GM18508 (cell line): ENCODE measurements around the gene DDX20.
"Not testable (repeated sequence)": the region's sequence is repeated elsewhere in the genome, so short reads cannot be mapped to it uniquely, and the experiment has no call there.

ENCODE experiments used
- ATAC-seq: cut with Tn5 transposase; IDR thresholded peaks from one replicate; pipeline ENCODE4 v1.9.1; 2021; ENCODE audit warnings: moderate number of reproducible peaks; ENCODE audit not compliant: insufficient read depth, unreplicated experiment

DDX20 gene

DNA sequence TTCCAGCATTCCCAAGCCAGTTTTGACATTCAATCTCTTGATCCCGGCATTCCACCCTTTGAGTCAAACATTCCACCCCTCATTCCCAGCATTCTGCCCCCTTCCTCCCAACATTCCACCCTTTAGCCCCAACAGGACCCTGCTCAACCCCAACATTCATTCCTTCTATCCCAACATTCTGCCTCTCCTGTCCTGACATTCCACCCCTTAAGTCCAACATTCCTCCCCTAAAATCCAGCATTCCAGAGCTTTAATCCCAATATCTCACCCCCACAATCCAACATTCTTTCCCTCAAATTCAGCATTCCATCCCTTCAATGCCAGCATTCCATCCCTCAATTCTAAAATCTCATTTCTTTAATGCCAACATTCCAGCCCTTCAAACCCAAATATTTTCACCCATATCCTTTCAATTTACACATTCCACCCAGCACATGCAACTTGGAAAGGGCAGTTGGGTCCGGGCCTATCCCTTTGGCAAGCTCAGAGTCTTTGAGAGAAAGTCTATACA is 22.9 kb downstream of the DDX20 start:
- ATAC-seq, result no peak

DNA sequence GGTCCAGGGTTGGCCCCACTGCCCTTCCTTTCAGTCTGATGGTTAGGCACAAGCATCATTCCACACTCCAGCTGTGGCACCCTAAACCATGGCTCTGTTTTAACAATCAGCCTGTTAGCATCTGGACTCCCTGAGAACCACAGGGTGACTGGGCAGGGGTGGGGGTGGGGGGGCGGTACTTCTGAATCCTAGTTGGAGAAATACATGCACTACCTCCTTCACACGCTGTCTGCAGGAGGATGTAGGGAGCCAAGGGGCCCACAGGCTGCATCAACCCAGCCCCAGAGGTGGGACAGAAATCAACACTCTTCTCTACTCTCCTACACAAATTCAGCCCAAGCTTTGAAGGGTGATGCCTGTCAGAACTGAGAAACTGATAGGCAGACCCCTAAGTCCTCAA is 23.8 kb downstream of the DDX20 start:
- ATAC-seq, result no peak

DNA sequence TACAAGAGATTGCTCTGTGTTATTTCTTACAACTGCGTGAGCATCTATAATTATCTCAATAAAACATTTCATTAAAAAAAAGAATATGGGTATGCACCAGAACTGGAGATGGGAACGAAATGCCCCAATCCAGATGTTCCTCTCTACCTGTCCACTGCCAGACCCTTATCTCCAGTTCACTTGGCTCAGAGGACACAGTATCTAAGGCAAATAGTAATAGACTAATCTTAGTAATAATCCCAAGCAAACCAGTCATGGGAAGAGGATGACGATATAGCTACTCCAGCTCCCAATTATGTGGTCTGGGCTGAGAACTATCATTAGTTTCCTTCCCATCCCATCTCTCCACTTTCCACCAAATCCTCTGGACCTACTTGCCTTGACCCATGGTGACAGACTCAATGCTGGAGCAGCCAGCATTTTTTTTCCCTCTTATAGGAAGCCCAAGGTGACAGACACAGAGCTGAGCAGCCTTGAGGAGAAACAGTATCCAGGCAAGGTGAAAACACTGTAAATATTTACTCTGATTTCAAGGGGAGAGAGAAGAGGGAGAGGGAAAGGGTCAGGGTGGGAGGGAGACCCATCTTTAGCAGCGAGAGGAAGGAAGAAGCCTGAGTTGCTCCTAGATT is 28.7 kb downstream of the DDX20 start:
- ATAC-seq, result no peak

DNA sequence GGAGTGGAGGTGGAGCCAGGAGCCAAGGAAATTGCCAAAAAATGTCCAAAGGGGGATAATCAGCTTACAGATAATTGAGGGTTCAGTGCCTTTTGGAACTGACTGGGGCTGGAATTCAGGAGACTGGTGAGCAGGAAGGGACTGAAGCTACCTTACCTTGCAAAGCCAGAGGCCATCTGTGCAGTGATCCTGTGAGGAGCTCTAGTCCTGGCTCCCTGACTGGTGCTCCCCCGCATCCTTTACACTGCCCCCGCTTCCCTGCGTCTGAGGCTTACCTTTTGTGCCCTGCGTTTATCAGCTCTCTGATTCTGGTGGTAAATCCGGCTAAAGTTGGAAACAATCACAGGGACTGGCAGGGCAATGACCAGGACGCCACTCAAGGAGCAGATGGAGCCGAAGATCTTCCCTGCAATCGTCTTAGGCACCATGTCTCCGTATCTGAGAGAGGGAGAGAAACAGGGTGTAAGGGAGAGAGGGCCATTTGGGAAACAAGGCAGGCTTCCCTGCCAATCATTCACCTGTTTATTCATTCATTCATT is 31.0 kb downstream of the DDX20 start:
- no peak for ATAC-seq

DNA sequence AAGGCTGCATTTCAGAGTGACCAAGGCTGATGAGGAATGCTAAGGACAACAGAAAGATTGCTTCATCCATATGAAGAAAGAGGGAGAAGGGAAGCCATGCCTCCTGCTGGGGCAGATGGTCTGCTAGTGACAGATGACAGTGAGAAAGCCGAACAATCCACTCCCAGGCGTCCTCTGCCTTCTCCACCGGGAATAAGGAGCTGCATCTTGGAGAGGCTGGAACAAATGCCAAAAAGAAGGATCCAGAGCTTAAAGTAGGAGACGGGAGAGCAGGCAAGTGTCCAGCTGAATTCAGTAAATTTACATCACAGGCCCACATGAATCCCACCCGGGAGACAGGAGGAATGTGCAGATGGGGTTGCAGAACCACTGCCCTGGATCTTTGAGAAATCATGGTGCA is 33.4 kb downstream of the DDX20 start:
- ATAC-seq, result no peak

DNA sequence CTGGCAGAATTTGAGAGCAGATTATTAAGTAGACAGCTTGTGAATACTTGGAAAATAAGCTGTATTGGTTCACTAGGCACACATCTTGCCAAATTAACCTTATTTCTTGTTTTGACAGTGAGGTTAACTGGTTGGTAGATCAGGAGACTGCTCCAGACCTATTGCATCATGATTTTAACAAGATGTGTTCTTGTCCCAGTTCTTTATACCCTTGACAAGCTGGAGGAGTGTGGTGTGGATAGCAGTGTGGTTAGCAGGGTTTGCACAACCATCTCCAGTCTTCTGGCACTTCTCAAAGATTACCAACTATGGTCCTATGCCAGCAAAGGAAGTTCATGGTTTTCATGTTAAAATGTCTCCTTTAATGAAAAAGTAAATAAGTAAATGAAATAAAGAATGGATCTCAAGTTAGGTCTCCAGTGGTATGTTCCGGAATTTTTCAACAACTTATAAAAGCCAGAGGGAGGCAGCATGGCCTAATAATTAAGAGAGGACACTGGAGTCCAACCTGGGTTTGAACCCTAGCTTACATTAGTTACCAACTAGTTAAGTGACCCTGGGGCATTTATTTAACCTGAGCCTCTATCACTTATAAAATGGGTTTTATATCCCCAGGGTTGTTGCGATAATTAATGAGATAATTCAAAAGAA is 34.1 kb downstream of the DDX20 start:
- ATAC-seq, result no peak

DNA sequence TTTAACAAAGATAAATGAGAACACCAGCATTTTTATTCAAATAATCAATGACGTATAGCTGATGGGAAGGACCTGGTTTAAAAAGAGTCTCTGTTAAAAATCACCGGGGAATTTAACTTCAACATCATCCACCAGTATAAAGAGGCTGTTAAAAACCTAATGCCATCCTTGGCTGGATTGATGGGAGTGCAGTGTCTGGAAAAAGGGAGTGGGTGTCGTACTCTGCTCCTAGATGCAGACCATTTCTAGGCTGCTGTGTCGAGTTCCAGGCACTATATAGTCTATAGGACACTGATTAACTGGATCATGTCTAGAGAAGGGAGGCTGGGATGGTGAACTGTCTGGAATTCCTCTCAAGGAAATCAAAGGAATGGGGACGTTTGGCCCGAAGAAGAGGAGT is 36.1 kb downstream of the DDX20 start:
- ATAC-seq, result no peak

DNA sequence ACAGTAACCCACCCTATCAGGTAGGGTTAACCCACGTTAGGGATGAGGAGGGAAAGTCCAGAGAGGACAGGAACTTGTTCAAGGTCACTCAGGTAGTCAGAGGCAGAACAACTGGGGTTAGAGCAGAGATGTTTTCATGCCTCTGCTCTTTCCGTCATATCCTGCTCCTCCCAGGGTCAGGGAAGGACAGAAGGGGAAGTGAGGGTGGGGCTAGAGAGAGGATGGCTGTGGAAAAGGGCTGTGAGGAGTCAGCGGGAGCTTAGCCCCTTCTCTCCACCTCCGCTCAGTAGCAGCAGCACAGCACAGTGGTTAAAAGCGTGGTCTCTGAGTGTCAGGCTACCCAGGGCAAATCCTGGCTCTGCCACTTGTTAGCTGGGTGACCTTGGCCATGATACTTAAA is 36.5 kb downstream of the DDX20 start:
- no peak for ATAC-seq

DNA sequence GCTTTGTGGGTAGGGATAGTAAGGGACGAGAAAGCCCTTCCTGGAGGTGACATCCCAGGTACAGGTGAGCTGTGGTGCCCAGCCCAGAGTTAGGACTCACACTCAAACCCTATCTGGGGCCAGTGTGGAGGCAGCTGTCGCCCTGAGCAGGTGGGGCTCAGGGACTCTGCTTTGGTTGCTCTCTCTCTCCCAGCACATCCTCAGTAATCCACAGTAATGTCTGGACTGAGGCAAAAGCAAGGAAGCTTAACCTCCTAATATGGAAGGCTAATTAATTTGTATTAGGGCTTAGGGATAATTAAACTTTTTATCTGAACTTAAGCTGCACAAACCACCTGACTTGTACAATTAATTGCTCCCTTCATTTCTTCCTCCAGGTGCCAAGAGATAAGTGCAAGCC is 38.2 kb downstream of the DDX20 start:
- ATAC-seq, result no peak

DNA sequence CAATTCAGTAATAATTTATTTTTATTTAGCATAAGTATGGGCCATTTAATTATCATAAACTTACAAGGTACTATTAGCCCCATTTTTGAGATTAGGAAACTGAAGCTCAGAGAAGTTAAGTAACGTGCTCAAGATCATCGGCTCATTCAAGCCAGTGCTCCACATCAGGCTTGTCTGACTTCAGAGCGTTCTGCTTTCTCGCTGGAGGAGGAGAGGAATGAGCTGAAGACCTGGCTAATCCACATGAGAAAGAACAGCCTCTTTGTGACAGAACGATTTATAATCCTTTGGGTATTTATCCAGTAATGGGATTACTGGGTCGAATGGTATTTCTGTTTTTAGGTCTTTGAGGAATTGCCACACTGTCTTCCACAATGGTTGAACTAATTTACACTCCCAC is 39.7 kb downstream of the DDX20 start:
- no peak for ATAC-seq

DNA sequence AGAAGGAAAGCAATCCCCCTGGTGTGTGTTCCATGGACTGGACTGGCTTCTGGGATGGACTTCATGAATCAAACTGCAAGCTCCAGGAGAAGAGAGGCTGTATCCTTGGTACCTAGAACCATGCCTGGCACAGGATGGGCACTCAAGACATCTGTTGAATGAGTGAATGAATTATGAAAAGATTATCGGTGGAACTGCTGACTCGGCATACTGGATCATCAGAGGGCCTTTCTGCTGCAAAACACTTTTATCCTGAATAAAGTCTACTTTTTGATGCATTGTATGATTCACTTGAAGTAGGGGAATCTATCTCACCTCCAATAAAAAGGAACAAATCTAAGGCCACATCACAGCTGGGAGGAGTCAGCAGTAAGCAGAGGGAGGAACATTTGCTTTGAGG is 42.9 kb downstream of the DDX20 start:
- ATAC-seq, result no peak

DNA sequence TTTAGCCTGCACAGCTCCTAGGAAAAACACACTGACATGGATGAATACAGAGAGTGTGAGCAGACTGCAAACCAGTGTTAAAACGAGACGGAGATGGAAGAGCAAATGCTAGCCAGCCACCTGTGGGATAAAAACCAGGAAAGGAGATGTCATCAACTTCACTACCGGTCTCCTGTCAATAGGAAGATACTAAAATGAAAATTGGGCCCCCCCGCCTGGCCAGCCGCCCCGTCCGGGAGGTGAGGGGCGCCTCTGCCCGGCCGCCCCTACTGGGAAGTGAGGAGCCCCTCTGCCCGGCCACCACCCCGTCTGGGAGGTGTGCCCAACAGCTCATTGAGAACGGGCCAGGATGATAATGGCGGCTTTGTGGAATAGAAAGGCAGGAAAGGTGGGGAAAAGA is 44.0 kb downstream of the DDX20 start:
- ATAC-seq, result not testable (repeated sequence)

DNA sequence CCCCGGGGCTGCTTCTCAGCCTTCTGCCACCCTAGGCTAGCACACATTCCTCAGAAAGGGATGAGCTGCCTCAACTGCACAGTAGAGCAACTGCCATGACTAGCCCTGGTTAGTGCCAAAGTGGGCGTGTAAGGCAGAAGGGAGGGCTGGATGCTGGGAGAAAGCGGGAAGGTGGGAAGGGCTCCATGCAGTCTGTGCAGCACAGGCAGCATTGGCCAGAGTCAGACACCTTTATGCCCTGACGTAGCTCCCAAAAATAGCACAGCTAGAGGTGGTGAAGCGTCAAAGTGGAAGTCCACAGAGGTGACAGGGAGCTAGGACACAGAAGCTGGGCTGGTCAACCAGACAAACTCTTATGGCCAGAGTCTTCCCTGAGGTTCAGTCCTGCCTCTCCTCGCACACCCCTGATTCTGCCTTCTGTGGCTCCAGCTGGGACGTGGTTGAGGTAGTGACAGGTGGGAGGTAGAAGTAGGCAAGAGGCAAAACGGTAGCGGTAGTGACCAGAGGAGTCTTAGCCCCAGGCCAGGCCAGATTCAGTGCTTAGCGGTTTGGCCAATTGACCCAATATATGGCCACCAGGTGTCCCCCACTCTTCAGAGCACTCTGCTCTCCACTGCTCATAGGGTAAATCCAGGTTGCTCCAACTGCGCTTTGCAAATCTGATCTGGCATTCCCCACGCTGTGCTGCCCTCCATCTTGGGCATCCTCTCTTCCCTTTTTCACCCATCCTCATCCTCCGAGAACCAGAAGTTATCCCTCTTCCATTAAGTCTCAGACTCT is 45.6 kb downstream of the DDX20 start:
- ATAC-seq, result no peak

DNA sequence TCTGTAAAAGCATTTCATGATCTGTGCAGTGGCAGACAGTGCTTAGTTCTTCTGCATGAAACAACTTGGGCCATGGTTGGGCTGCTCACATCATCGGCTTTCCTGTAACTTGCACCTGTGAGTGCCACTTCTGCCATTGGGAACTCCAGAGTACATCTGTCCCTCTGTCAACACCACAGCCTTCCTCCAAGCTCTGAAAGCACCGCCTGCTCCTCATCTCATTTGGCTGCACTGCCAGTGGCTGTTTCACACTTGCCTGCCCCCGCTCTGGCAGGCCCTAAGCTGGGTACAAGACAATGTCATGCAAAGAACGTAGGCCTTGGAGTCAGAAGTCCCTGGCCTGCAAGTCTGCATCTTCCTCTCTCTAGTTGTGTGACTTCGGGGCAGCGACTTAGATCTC is 46.4 kb downstream of the DDX20 start:
- no peak for ATAC-seq

DNA sequence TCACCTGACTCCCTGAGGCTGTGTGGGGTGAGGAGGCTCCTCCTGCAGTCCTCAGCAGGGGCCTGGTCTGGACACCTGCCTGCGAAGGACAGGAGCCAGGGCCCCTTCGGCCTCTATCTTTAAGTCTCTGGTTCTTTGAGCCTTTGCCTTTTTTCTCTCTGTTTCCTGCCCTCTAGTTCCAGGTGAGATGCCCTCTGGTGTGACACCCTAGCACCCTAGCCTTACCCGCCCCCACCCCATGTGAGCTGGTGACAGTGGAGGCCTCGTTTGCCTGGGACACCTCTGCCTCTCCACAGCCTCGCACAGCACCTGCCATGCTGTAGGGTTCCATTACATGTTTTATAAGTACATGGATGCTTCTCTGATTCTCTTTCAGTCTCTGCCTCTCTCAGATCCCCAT is 47.3 kb downstream of the DDX20 start:
- ATAC-seq, result no peak

DNA sequence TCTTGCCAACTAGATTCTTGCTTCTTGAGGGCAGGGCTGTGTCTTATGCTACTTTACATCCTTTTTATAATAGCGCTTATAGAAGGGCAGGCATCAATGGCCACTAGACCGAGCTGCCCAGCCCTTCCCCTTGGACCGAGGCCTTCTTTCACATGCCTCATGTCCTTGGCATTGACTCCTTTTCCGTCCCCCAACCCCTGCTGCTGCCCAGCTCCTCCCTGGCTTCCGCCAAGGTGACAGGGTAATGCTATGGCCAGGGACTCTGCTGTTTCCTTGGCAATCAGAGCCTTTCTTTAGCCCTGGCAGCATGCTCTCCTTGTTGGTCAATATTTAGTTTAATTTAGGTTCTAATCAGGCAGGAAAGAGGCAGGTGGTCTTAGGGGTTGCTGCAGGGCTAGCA is 48.2 kb downstream of the DDX20 start:
- no peak for ATAC-seq

DNA sequence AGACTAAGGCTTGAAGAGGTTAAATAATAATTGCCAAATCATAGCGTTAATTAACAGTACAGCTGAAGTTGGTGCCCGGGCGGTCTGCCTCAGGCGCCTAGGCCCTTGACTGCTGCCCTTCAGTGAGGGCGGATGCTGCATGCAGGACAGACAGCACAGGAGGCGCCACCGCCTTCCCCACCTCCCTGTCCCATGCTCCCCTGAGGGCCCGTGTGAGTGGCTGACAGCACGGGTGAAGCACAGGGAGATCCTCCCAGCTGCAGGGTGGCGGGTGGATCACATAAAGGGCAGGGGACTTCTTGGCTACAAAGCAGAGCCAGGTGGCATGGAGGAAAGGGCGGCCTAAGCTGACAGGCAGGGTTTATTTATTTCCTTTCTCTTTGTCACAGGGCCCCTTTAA is 49.1 kb downstream of the DDX20 start:
- ATAC-seq, result no peak

DNA sequence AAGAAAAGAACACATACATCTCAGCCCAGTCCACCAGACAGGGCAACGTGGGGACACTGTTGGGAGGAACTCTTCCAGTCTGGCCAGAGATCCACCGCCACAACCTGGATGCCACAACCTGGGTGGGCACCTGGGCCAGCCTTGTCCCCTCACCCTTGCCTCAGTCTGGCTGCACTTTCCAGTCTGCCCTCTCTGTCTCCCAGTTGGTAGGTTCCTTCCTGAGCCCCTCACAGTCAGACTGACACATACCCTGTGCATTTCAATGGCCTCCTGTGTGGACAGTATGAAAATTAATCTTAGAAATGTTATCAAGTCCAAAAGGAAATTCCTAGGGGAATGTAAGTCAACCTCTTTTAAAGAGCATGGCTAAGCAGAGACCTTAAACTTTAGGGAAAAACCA is 49.5 kb downstream of the DDX20 start:
- no peak for ATAC-seq

DNA sequence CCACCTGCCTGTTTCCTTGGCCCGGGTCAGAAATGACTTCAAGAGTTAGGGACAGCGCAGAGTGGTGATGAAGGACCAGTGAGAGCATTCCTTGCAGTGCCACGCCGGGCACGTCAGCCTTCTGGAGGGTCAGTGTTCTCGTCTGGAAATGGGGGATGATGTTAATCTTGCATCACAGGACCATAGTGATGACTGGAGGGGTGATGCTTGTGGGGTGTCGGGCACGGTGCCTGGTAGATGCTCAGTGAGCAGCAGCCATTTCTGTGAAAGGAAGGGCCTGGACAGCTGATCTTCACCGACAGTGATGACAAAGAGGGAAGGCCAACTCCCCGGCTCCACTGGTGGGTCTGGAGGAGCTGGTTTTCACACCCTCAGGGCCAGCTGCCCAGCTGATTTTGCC is 56.2 kb downstream of the DDX20 start:
- ATAC-seq, result no peak

DNA sequence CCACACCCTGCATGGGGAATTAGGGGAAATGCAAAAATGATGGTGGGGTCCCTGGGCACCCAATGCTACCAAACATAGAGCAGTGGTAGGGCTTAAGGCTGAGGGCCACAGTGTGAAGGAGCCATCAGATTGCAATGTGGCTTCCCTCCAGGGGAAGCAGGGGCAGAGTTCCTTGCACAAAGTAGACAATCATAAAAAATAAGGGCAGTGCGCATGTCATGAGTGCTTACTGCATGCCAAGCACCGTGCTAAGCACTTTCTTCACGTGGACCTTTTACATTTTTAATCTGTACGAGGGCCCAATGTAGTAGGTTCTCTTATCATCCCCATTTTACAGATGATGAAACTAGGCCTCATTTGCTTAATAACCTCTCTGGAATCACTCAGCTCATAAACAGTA is 56.6 kb downstream of the DDX20 start:
- no peak for ATAC-seq
